ENCODE results near the gene GOT1.

Gene GOT1

DNA sequence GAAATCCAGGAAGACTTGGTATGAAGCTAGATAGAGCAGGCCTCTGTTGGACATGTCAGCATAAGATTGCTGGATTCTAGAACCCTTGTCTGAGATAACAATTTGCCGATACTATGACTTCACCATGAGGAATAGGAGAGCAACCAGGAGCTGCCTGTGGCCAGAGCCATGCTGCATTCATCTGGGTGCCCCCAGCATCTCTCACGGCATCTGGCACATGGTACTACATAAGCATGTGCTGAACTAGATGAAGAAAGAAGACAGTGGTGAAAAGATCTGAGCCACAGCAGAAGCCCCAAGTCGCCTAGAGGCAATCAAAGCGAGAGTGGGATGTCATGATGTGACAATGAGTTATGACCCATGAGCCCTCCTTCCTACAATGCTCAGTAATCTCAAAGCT is 19.5 kb downstream of the GOT1 start:
- no peak for DNase-seq (ENCODE audit: low read depth)
- TF ChIP-seq, protein P1, sequence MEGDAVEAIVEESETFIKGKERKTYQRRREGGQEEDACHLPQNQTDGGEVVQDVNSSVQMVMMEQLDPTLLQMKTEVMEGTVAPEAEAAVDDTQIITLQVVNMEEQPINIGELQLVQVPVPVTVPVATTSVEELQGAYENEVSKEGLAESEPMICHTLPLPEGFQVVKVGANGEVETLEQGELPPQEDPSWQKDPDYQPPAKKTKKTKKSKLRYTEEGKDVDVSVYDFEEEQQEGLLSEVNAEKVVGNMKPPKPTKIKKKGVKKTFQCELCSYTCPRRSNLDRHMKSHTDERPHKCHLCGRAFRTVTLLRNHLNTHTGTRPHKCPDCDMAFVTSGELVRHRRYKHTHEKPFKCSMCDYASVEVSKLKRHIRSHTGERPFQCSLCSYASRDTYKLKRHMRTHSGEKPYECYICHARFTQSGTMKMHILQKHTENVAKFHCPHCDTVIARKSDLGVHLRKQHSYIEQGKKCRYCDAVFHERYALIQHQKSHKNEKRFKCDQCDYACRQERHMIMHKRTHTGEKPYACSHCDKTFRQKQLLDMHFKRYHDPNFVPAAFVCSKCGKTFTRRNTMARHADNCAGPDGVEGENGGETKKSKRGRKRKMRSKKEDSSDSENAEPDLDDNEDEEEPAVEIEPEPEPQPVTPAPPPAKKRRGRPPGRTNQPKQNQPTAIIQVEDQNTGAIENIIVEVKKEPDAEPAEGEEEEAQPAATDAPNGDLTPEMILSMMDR (conservative IDR thresholded peaks at IDR 0.05; ENCODE audit: control insufficient read depth, insufficient read depth, low read depth, low read length): no peak
- H3K4me3 ChIP-seq (ENCODE audit: control insufficient read depth, low read depth, low read length): no peak overlapping the region

DNA sequence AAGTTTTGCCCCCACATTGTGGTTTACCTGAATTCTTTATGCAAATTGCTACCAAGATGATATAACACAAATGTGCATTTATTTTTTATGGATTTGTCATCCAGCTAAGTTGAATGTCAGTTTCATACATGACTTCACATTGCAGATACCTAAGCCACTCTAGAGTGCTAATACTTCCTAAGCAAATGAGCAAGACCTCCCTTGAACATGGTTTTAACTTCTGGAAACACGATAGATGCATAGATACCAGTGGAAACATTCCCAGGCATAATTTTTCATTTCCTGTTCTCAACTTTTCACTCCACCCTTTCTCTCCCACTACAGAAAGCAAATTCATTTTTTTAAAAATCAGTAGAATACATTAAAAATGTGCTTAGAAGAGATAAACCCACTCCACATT is 20.3 kb downstream of the GOT1 start:
- DNase-seq (ENCODE audit: low read depth): no peak
- H3K4me3 ChIP-seq (ENCODE audit: control insufficient read depth, low read depth, low read length): no peak overlapping the region
- TF ChIP-seq, protein P1 (conservative IDR thresholded peaks at IDR 0.05; ENCODE audit: control insufficient read depth, insufficient read depth, low read depth, low read length): no peak

DNA sequence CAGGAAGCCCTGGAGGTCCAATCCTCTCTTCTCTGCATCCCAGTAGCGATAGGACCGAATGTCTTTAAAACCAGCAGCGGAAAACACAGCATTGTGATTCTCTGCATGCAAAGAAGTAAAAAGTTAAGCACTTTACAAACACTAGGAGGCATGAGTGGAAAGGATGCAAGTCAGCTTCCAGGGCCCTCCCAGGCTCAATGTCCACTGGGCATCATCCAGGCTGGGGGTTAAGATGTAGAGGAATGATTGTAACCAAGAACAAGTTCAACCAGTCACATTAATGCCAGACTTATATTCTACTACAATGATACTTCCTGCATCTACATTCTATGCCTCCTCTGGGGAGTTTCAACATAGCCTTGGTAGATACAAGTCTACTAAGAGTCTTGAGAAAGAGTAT is 24.3 kb downstream of the GOT1 start:
- H3K4me3 ChIP-seq (ENCODE audit: control insufficient read depth, low read depth, low read length): no peak overlapping the region
- TF ChIP-seq, protein P1 (conservative IDR thresholded peaks at IDR 0.05; ENCODE audit: control insufficient read depth, insufficient read depth, low read depth, low read length): no peak
- no peak for DNase-seq (ENCODE audit: low read depth)

DNA sequence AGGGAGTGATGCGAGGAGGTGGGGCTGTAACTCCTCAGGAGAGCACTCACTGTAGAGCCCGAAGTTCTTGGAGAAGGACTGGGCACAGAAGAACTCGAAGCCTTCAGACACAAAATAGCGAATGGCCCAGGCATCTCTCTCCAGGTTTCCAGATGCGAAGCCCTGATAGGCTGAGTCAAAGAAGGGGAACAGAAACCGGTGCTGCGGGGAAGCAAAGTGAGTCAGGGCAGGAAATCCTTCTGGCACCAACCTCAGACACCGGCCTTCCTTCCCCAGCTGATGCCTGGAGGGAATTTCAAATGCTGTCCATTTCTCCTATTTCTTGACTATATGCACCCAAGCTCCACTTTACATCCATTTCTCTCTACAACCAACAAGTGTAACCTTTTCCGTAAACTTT is 26.8 kb downstream of the GOT1 start:
- H3K4me3 ChIP-seq (ENCODE audit: control insufficient read depth, low read depth, low read length): no peak overlapping the region
- TF ChIP-seq, protein P1 (conservative IDR thresholded peaks at IDR 0.05; ENCODE audit: control insufficient read depth, insufficient read depth, low read depth, low read length): no peak
- no peak for DNase-seq (ENCODE audit: low read depth)

DNA sequence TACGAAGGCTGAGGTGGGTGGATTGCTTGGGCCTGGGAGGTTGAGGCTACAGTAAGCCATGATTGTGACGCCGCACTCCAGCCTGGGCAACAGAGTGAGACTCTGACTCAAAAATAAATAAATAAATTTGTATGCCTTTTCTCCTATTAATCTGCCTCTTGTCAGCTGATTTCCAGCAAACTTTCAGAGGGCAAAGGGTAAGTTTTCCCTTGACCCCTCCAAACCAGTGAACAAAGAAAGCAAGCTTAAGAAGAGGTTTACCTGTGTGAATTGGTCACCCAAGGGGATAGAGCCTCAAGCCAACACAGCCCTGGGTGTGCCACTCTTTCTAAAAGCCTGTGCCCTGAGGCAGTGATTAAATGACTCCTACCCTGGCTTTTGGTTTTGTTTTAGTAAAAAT is 30.8 kb downstream of the GOT1 start:
- no peak overlapping the region for H3K4me3 ChIP-seq (ENCODE audit: control insufficient read depth, low read depth, low read length)
- TF ChIP-seq, protein P1 (conservative IDR thresholded peaks at IDR 0.05; ENCODE audit: control insufficient read depth, insufficient read depth, low read depth, low read length): no peak
- no peak for DNase-seq (ENCODE audit: low read depth)

DNA sequence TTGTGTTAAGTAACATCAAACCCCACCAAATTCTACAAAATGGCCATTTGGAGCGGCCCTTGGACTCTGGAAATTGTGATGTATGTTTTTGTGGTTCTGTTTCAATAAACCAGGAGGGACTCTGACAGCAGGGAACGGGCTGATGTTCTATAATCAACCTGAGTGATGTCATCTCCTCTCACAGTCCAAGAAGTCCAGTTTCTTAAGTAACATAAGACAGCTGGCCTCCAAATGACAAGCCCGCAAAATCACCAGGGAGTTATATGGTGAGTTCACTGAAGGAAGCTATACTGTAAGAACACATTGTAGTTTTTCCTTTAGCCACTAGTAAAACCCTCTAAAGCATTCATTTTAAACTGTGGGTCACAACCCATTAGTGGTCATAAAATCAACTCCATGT is 34.0 kb downstream of the GOT1 start:
- TF ChIP-seq, protein P1 (conservative IDR thresholded peaks at IDR 0.05; ENCODE audit: control insufficient read depth, insufficient read depth, low read depth, low read length): no peak
- no peak overlapping the region for H3K4me3 ChIP-seq (ENCODE audit: control insufficient read depth, low read depth, low read length)

DNA sequence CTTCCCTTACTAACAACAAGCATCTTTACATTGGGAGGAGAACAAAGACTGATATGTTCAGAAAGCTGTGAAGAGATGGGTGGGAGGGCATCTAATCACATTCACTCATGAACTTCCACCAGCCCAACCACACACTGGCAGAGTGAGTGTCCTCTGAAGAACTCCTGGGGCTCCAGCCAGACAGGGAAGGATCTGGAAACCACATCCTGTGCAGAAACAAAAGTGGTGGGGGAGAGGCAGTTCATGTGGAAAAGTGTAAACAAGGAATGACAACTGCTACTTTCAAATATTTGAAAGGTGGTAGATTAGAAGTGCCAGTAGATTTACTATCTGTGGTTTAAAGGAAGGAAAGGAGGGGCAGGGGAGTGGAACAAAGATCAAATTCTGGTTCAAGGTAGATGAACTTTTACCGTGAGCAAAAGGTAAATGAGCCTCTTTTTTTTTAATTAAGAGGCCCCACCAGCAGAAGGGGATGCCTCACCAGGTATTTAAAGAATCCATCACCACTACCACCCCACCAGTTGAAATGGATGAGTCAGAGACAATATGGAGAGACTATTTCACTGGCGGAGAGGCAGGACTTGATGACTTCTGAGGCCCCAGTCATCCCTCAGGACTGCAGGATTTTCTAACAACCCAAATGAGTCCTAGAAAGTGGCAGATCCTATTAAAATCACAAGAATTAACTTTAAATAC is 34.5 kb downstream of the GOT1 start:
- TF ChIP-seq, protein P1 (conservative IDR thresholded peaks at IDR 0.05; ENCODE audit: control insufficient read depth, insufficient read depth, low read depth, low read length): no peak
- peak; percentile 72 for DNase-seq (ENCODE audit: low read depth)
- no peak overlapping the region for H3K4me3 ChIP-seq (ENCODE audit: control insufficient read depth, low read depth, low read length)

More for the DNA sequence above, 34.0 kb downstream of the GOT1 start:
- DNase-seq (ENCODE audit: low read depth): peak; percentile 69

Data from fibroblast of mammary gland (primary cell).